Subcutaneous adipose tissue (tissue), 4 donors: Measurements from ENCODE around the gene RTP3. TPM values are rescaled to one million over a fixed set of nuclear protein-coding genes. Genes with fewer than 3 reads are reported as not detected.

Experiments
- CTCF ChIP-seq: fragments of 450-650 bp; IDR thresholded peaks from one replicate; pipeline ENCODE4 v1.5.1; 2016; ENCODE audit warnings: low read depth, mild to moderate bottlenecking, control low read depth, antibody characterized with exemption, moderate library complexity
- total RNA-seq, 4 donors: library from RNA; depleted of rRNA; stranded (reverse); fragments of >200 nt; gene quantifications; one replicate each; pipeline ENCODE4 v1.1.0, GENCODE V29; 2016

The RTP3 gene
- total RNA-seq, 4 donors from 2014 or later, result not detected

DNA sequence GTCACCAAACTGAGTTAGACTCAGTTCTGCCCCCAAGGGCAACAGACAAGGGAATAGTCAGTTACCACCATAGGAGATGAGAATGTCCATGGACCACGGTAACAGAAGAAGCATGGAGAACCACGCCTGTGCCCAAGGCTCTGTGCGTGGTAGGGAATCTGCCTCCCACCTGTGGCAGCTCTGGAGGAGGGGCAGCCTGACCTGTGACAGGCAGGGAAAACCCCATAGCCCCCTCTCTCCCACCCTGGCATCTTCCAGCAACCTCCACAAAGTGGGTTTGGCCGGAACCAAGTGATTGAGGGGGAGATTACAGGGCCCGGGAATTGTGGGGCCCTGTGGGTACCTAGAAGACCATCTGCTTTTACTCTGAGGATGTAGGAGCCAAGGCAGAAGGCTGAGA is 18.8 kb upstream of the RTP3 start:
- no peak for TF ChIP-seq CTCF

- TF ChIP-seq CTCF, result no peak
Measured at GRCh38 chr3:46479696-46480095, 18.1 kb upstream of the RTP3 start.

DNA sequence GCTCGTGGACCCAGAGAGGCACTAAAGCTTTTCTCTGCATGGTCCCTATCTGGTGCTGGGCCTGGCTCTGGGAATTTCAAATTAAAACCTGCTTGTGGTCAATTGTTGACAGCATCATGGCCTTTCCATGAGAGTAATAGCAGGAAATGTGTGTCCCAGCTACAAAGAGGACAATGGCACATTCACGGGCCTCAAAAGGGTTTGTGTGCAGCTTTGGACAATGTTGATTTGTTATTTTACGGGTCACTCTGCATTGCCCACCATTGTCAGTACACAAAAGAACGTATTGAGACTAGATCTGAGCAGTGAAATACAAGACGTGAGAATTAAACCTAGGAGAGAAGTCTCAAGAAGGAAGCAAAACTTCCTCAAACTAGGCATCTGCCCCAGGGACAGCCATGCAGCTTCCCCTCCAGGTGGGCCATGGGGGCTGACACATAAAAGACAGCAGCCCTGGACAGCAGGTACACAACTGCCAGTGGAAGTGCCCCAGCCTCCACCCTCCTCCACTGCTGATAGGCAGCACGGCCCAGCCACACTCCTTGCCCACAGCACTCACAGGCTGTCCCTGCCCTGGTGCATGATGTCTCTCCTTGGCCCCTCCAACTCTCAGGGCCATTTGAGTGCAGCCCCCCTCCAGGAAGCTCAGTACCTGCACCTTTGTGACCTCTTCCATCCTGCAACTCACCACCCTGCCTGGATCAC is 17.1 kb upstream of the RTP3 start:
- TF ChIP-seq CTCF, result no peak

DNA sequence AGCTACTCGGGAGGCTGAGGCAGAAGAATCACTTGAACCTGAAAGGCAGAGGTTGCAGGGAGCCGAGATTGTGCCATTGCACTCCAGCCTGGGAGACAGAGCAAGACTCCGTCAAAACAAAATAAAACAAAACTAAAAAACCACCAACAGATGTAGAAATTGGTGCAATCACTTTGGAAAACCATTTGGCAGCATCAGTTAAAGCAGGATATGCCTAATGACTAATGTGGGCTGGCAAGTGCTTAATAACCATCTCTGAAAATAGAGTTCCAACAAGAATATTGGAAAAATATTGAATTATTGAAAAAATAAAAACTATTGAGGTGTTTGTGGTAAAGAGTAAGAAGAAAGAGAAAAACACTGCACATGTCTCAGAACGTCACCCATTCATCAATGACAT is 16.1 kb upstream of the RTP3 start:
- TF ChIP-seq CTCF, result no peak

- TF ChIP-seq CTCF, result no peak
Measured at GRCh38 chr3:46482632-46483350, 15.0 kb upstream of the RTP3 start.

DNA sequence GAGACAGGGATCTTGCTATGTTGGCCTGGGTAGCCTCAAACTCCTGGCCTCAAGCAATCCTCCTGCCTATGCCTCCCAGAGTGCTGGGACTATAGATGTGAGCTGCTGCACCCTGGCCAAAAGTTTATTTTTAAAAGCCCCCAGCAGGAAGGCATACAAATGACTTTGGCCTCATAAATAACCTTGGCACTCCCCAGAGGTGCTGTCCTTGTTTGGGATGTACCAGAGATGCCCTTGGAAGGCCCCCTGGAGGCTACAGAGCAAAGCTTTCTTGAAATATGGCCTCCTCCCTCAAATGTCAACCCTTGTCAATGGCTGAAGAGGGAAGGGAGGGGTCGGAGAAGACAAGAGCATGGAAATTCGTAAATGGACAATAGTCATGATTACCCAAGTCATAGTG is 14.0 kb upstream of the RTP3 start:
- TF ChIP-seq CTCF, result no peak

DNA sequence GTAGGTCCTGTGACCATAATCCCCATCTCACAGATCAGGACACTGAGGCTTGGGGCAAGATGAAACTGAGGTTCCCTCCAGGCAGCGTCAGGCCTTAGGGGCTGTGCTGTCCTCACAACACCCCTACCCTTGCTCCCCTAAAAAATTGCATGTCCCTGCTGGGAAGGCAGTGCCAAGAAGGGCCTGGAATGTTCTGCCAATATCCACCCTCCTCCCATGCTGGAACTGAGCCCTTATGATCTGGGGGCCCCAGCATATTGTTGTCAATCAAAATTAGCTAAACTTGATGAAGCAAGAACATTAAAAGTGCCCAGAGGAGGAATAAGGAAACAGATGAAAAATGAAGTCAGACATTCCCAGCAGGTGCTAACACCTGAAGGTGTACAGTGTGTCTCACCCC is 13.4 kb upstream of the RTP3 start:
- TF ChIP-seq CTCF, result no peak
